A549 (cell line): ENCODE measurements around the gene LYPD3. TPM values are rescaled to one million over a fixed set of nuclear protein-coding genes. Genes with fewer than 3 reads are reported as not detected.
"Not testable (repeated sequence)": the region's sequence is repeated elsewhere in the genome, so short reads cannot be mapped to it uniquely, and the experiment has no call there.

ENCODE experiments used
- ATAC-seq, 2 experiments: fragments of 200-7000 bp in 1 of 2; fragments of >200 bp in 1 of 2; cut with Nextera tagmentation in 1 of 2; cut with Tn5 transposase in 1 of 2; 3 replicates each; pipeline versions ENCODE4 v1.8.0 to v1.9.1; 2018 to 2020; ENCODE audit warnings: mild to moderate bottlenecking in 1 of 2, moderate library complexity in 1 of 2
- CTCF ChIA-PET: fragments of 300-600 bp; sonication (Branson Sonifier 250); formaldehyde crosslinking; extraction: SDS; loops from one replicate; lab custom pipeline; 2021; ENCODE audit warnings: antibody characterized with exemption, inconsistent platforms; lab: Yijun Ruan, JAX
- POLR2A ChIA-PET: fragments of 350-600 bp; formaldehyde crosslinking; extraction: SDS; loops from one replicate; lab custom pipeline; 2021; ENCODE audit warnings: antibody characterized with exemption, inconsistent platforms; lab: Yijun Ruan, JAX
- DNase-seq, 2 experiments: peaks; one replicate each; pipeline versions ENCODE4 v3.0.0 to v3.0.0-alpha.2; 2011 to 2016; ENCODE audit warnings: low read depth in 1 of 2, low spot score in 1 of 2
- FAIRE-seq: peaks from 2 replicates; lab custom pipeline; 2011; peaks lifted over from hg19 to GRCh38; lab: Jason Lieb, UNC
- H3K27ac ChIP-seq, 2 experiments: fragments of >200 bp; sonication (Bioruptor Twin); formaldehyde crosslinking; 3 replicates each; pipeline ENCODE4 v1.5.1; 2016 to 2017
- H3K4me1 ChIP-seq: fragments of >200 bp; sonication (Bioruptor Twin); formaldehyde crosslinking; 3 replicates; pipeline ENCODE4 v1.6.1; 2016
- H3K4me2 ChIP-seq: fragments of >200 bp; sonication (Bioruptor Twin); formaldehyde crosslinking; 3 replicates; pipeline ENCODE4 v1.6.1; 2016
- H3K4me3 ChIP-seq: fragments of >200 bp; sonication (Bioruptor Twin); formaldehyde crosslinking; 3 replicates; pipeline ENCODE4 v1.5.1; 2016
- H3K9me3 ChIP-seq: fragments of >200 bp; sonication (Bioruptor Twin); formaldehyde crosslinking; 3 replicates; pipeline ENCODE4 v1.6.1; 2016
- CBX2 ChIP-seq: fragments of 200-600 bp; sonication (generic); IDR thresholded peaks from 2 replicates; pipeline ENCODE4 v1.6.1; 2016; ENCODE audit warnings: low read depth, mild to moderate bottlenecking, borderline replicate concordance
- CHD2 ChIP-seq: fragments of 150-350 bp; IDR thresholded peaks from 2 replicates; pipeline ENCODE4 v1.6.1; 2014; ENCODE audit warnings: low read length; ENCODE audit not compliant: partially characterized antibody
- CHD4 ChIP-seq: fragments of 200-600 bp; sonication (generic); IDR thresholded peaks from 2 replicates; pipeline ENCODE4 v1.6.1; 2016; ENCODE audit warnings: antibody characterized with exemption, mild to moderate bottlenecking, borderline replicate concordance
- EHMT2 ChIP-seq: fragments of 200-600 bp; sonication (generic); IDR thresholded peaks from 2 replicates; pipeline ENCODE4 v1.6.1; 2016; ENCODE audit warnings: antibody characterized with exemption, low read depth, mild to moderate bottlenecking, moderate library complexity
- FOSL2 ChIP-seq, 2 experiments: fragments of 450-650 bp in 1 of 2; fragments of >200 bp in 1 of 2; sonication (Bioruptor Twin) in 1 of 2; formaldehyde crosslinking; IDR thresholded peaks; 2 replicates each; pipeline versions ENCODE4 v1.5.0 to v1.6.1; 2016 to 2020; ENCODE audit warnings: mild to moderate bottlenecking in 1 of 2, moderate library complexity in 1 of 2
- GATA3 ChIP-seq: IDR thresholded peaks from 2 replicates; pipeline ENCODE4 v1.6.1; 2012; ENCODE audit warnings: borderline replicate concordance
- HDAC2 ChIP-seq: fragments of 200-600 bp; sonication (generic); IDR thresholded peaks from 2 replicates; pipeline ENCODE4 v1.6.1; 2016
- HEYL ChIP-seq: fragments of 250-450 bp; sonication (Bioruptor Pico); IDR thresholded peaks from 2 replicates; pipeline ENCODE4 v1.8.0; 2021; ENCODE audit warnings: mild to moderate bottlenecking, moderate library complexity
- HOXA7 ChIP-seq: fragments of 250-450 bp; sonication (Bioruptor Pico); IDR thresholded peaks from 2 replicates; pipeline ENCODE4 v1.5.0; 2020; ENCODE audit warnings: mild to moderate bottlenecking, moderate library complexity
- JUNB ChIP-seq: fragments of >200 bp; sonication (Bioruptor Twin); formaldehyde crosslinking; IDR thresholded peaks from 2 replicates; pipeline ENCODE4 v1.6.1; 2016
- KDM5A ChIP-seq: fragments of 200-600 bp; sonication (generic); IDR thresholded peaks from 2 replicates; pipeline ENCODE4 v1.6.1; 2016; ENCODE audit warnings: antibody characterized with exemption, mild to moderate bottlenecking
- MYC ChIP-seq: IDR thresholded peaks from 2 replicates; pipeline ENCODE4 v1.6.1; 2012; ENCODE audit warnings: mild to moderate bottlenecking, inconsistent platforms, low read length, improper control_type of control experiment, borderline replicate concordance
- NR3C1 ChIP-seq: fragments of >200 bp; sonication (Bioruptor Twin); formaldehyde crosslinking; IDR thresholded peaks from 3 replicates; pipeline ENCODE4 v1.6.1; 2017
- POLR2A ChIP-seq: IDR thresholded peaks from 2 replicates; pipeline ENCODE4 v1.6.1; 2012; ENCODE audit warnings: mild to moderate bottlenecking, low read length
- RARB ChIP-seq: fragments of 250-450 bp; sonication (Bioruptor Pico); IDR thresholded peaks from 2 replicates; pipeline ENCODE4 v1.8.0; 2021; ENCODE audit warnings: mild to moderate bottlenecking, moderate library complexity
- RCOR1 ChIP-seq: fragments of 150-350 bp; IDR thresholded peaks from 2 replicates; pipeline ENCODE4 v1.6.1; 2014; ENCODE audit warnings: antibody characterized with exemption, low read length, low read depth
- TFCP2L1 ChIP-seq: fragments of 250-450 bp; sonication (Bioruptor Pico); IDR thresholded peaks from 2 replicates; pipeline ENCODE4 v1.5.0; 2021; ENCODE audit warnings: mild to moderate bottlenecking
- ZC3H11A ChIP-seq: fragments of 450-650 bp; IDR thresholded peaks from 2 replicates; pipeline ENCODE4 v1.6.1; 2014; ENCODE audit warnings: antibody characterized with exemption, mild to moderate bottlenecking
- ZFP36 ChIP-seq: fragments of 450-650 bp; IDR thresholded peaks from 2 replicates; pipeline ENCODE4 v1.6.1; 2014; ENCODE audit warnings: borderline replicate concordance; ENCODE audit not compliant: partially characterized antibody
- WGBS: methylation state at CpG from one replicate; pipeline ENCODE4 v1.1.6; 2017; ENCODE audit errors: missing lambda C conversion rate; 5-methylcytosine and 5-hydroxymethylcytosine counted together
- polyA plus RNA-seq, 4 experiments: library from polyadenylated mRNA; depleted of rRNA in 3 of 4; stranded (reverse); fragments of >200 nt; fragmentation: RNase III in 1 of 4; extraction: RNeasy Plus Mini Kit Qiagen cat#74134 plus additional on column Dnase treatment in 1 of 4; gene quantifications; 2 replicates in 3 of 4; 3 replicates in 1 of 4; pipeline ENCODE4 v1.2.3, GENCODE V29; 2011 to 2017
- TF ChIP-seq, protein P1 (sequence below): IDR thresholded peaks from 2 replicates; pipeline ENCODE4 v1.6.1; 2012
- TF ChIP-seq, protein P2 (sequence below): IDR thresholded peaks from 2 replicates; pipeline ENCODE4 v1.6.1; 2012
- TF ChIP-seq, protein P3 (sequence below): fragments of >200 bp; sonication (Bioruptor Twin); formaldehyde crosslinking; IDR thresholded peaks from 2 replicates; pipeline ENCODE4 v1.6.1; 2016
- TF ChIP-seq, protein P4 (sequence below): fragments of 450-650 bp; IDR thresholded peaks from 2 replicates; pipeline ENCODE4 v1.6.1; 2014; ENCODE audit warnings: antibody characterized with exemption

The LYPD3 gene
- polyA plus RNA-seq, 2 of the 4 experiments (the other 2 are of a cell fraction): 0.27 to 0.43 TPM

DNA sequence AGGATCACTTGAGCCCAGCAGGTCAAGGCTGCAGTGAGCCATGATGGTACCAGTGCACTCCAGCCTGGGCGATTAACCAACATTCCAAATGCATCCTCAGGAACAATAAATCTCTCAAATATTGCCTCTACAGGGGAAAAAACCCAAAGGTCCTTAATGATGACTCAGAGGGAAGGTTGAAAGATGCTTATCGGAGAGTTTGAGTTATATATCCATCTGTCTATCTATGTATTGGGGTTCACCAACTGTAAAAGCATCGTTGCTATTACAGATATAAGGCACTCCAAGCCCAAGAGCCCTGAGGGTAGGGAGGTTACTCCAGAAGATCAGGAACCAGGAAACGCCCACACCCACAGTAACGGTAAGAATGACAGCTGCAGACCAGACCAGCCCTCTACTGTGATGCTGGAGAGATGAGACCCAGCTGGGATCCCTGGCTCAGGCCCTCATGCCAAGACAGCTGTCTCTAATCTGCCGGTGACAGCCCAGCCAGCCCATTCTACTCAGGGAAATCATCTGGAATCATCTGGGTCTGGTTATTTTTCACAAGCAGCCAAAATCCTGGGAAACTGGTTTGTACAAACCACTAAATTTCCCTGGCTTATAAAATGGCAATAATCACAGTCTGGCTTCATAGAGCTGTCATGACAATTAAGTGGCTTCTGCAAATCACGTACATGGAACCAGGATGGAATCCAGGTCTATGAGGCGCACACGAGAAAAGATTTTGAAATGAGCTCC lies 26.9 kb downstream of the LYPD3 start:
- ATAC-seq (peak; percentile 73 to 78), FAIRE-seq (no peak)
- CTCF ChIA-PET: interaction anchor here (0.5 to 15.9 kb wide), 12 partner anchors 9 to 873 kb away, joined by 3 to 462 read pairs (median 4); partner anchors contain the start of gene ZNF575
- POLR2A ChIA-PET: interaction anchor here (0.7 to 1.9 kb wide), 5 partner anchors 25 to 639 kb away, joined by 3 to 7 read pairs (median 4); partner anchors contain the start of genes PHLDB3 and ZNF575
- peaks cover 6% of the 10 kb centered on the region; the same call in 2 of the 3 replicates for H3K9me3 ChIP-seq
- TF ChIP-seq HDAC2 (no peak), CHD4 (no peak), CBX2 (no peak), FOSL2 (IDR thresholded peaks at IDR 0.05) (no peak), FOSL2 (CRISPR knock-in tag; IDR thresholded peaks at IDR 0.05) (0 out of 2 replicates have a peak, but pooled peaks have one; percentile 37), GATA3 (peak; percentile 45; the same call in 1 of the 2 replicates)
- TF ChIP-seq, protein P1, sequence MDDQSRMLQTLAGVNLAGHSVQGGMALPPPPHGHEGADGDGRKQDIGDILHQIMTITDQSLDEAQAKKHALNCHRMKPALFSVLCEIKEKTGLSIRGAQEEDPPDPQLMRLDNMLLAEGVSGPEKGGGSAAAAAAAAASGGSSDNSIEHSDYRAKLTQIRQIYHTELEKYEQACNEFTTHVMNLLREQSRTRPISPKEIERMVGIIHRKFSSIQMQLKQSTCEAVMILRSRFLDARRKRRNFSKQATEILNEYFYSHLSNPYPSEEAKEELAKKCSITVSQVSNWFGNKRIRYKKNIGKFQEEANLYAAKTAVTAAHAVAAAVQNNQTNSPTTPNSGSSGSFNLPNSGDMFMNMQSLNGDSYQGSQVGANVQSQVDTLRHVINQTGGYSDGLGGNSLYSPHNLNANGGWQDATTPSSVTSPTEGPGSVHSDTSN: 0 out of 2 replicates have a peak, but pooled peaks have one; percentile 27
- TF ChIP-seq, all 56 proteins: peak for 3
- Histone ChIP-seq H3K4me1 (peaks cover 21% of the 10 kb centered on the region), H3K27ac (peak overlapping the region; percentile 42 to 57; a peak in 5 of 6 replicates), H3K4me3 (peak overlapping the region; percentile 12; the same call in 1 of the 3 replicates), H3K4me2 (peak overlapping the region; percentile 70)
- DNase-seq: peak; percentile 36 to 59
- 10% methylated on average over 9 of the region's 9 CpGs for WGBS

DNA sequence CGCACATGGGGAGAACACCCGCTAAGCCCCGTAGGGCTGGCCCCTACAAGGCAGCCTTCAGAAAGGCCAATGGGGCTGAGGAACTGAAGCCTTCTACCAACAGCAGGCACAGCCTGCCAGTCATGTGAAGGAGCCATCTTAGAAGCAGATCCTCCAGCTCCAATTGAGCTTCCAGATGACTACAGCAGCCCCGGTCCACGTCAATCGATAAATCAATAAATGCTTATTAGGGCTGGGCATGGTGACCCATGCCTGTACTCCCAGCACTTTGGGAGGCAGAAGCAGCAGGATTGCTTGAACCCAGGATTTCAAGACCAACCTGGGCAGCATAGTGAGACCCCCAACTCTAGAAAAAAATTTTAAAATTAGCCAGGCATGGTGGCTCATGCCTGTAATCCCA lies 27.7 kb downstream of the LYPD3 start:
- H3K9me3 ChIP-seq: peaks cover 6% of the 10 kb centered on the region; the same call in 2 of the 3 replicates
- H3K4me3 ChIP-seq: no peak overlapping the region
- ATAC-seq: no peak
- peak overlapping the region; percentile 70; the same call in 2 of the 3 replicates for H3K4me2 ChIP-seq
- H3K27ac ChIP-seq: no peak overlapping the region
- ChIA-PET POLR2A (no interaction called here), CTCF (interaction anchor here (2.0 to 15.9 kb wide), 4 partner anchors 10 to 83 kb away, joined by 7 to 462 read pairs (median 56); no protein-coding TSS in a partner anchor)
- FAIRE-seq: no peak
- TF ChIP-seq HOXA7 (CRISPR knock-in tag): no peak
- TF ChIP-seq, protein P2, sequence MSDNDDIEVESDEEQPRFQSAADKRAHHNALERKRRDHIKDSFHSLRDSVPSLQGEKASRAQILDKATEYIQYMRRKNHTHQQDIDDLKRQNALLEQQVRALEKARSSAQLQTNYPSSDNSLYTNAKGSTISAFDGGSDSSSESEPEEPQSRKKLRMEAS: no peak
- TF ChIP-seq MYC: no peak
- no peak for TF ChIP-seq CHD2
- no peak for TF ChIP-seq ZFP36
- TF ChIP-seq RCOR1: no peak
- no peak for TF ChIP-seq EHMT2
- TF ChIP-seq, protein P3, sequence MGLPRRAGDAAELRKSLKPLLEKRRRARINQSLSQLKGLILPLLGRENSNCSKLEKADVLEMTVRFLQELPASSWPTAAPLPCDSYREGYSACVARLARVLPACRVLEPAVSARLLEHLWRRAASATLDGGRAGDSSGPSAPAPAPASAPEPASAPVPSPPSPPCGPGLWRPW: no peak
- TF ChIP-seq ZC3H11A: no peak
- TF ChIP-seq, protein P4, sequence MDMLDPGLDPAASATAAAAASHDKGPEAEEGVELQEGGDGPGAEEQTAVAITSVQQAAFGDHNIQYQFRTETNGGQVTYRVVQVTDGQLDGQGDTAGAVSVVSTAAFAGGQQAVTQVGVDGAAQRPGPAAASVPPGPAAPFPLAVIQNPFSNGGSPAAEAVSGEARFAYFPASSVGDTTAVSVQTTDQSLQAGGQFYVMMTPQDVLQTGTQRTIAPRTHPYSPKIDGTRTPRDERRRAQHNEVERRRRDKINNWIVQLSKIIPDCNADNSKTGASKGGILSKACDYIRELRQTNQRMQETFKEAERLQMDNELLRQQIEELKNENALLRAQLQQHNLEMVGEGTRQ: no peak
- TF ChIP-seq KDM5A: no peak
- TF ChIP-seq RARB (CRISPR knock-in tag): no peak
- no peak for TF ChIP-seq NR3C1
- TF ChIP-seq TFCP2L1 (CRISPR knock-in tag): no peak
- no peak for TF ChIP-seq HEYL
- TF ChIP-seq JUNB: no peak
- no peak for TF ChIP-seq POLR2A
- TF ChIP-seq, protein P1: no peak
- 97% methylated on average over 6 of the region's 6 CpGs for WGBS
- no peak for DNase-seq
- H3K4me1 ChIP-seq: peaks cover 21% of the 10 kb centered on the region

DNA sequence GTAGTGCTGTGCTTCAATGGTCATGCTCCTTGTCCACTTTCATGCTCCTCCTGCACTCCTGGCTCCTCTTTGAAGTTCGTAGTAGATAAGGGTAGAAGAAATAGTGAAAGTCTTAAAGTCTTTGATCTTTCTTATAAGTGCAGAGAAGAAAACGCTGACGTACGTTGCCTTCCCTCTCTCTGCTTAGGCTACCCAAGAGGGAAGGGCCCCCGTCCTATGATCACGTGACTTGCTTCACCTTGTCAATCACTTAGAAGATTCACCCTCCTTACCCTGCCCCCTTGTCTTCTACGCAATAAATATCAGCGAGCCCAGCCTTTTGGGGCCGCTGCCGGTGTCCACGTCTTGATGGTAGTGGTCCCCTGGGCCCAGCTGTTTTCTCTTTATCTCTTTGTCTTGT lies 28.1 kb downstream of the LYPD3 start:
- WGBS: 97% methylated on average over 11 of the region's 11 CpGs

More for the DNA sequence above, 28.1 kb downstream of the LYPD3 start:
- FAIRE-seq, POLR2A ChIA-PET, DNase-seq, H3K4me3 ChIP-seq, H3K9me3 ChIP-seq, H3K27ac ChIP-seq, H3K4me2 ChIP-seq, ATAC-seq: not testable (repeated sequence)
- peaks cover 21% of the 10 kb centered on the region for H3K4me1 ChIP-seq
- CTCF ChIA-PET: interaction anchor here (2.0 to 15.9 kb wide), 4 partner anchors 10 to 83 kb away, joined by 7 to 462 read pairs (median 56); no protein-coding TSS in a partner anchor
